ENCODE data around the gene DTNB. TPM values are rescaled to one million over a fixed set of nuclear protein-coding genes. Genes with fewer than 3 reads are reported as not detected.

The DTNB gene
- polyA plus RNA-seq, 1 experiment: 12.5 TPM

- H3K9me3 ChIP-seq (ENCODE audit: control insufficient read depth, insufficient read depth, low read length): no peaks in the 10 kb centered on the region
- POLR2A ChIA-PET: no interaction called here
- DNase-seq (ENCODE audit: low read depth, low spot score): no peak
- H3K27ac ChIP-seq (ENCODE audit: low read depth, low read length): no peak overlapping the region
- TF ChIP-seq CTCF (IDR thresholded peaks at IDR 0.05; ENCODE audit: low read depth, low read length): no peak
- CTCF ChIA-PET: interaction anchor here (0.6 kb wide), 1 partner anchor 112 kb away, joined by 10 read pairs; no protein-coding TSS in a partner anchor
- H3K27me3 ChIP-seq (ENCODE audit: control insufficient read depth, insufficient read depth, low read length): peaks cover 9% of the 10 kb centered on the region
- no peak overlapping the region for H3K4me3 ChIP-seq (ENCODE audit: low read depth, low read length)
Measured at GRCh38 chr2:25692737-25693445, 19.5 kb upstream of the DTNB start.

DNA sequence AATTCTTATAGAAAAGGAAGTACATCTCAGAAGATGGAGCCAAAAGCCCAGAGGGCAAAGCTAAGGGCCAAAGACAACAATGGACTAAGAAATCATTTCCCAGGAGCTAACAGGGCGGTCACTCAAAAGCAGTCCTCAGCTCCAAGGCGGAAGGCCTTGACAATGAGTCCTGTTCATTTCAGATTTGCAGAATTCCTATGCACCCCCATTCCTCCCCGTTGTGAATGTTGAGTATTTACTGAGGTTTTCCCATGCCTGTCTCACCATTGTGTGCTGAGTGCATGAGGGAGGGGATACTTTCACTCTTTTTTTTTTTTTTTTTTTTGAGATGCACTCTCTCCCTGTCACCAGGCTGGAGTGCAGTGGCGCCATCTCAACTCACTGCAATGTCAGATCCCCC lies 18.8 kb upstream of the DTNB start:
- TF ChIP-seq CTCF (IDR thresholded peaks at IDR 0.05; ENCODE audit: low read depth, low read length): no peak
- Histone ChIP-seq H3K4me3 (ENCODE audit: low read depth, low read length) (no peak overlapping the region), H3K27ac (ENCODE audit: low read depth, low read length) (no peak overlapping the region), H3K27me3 (ENCODE audit: control insufficient read depth, insufficient read depth, low read length) (peaks cover 6% of the 10 kb centered on the region), H3K9me3 (ENCODE audit: control insufficient read depth, insufficient read depth, low read length) (no peaks in the 10 kb centered on the region)
- no peak for DNase-seq (ENCODE audit: low read depth, low spot score)
- ChIA-PET CTCF (interaction anchor here (0.6 to 1.8 kb wide), 3 partner anchors 8 to 112 kb away, joined by 3 to 17 read pairs (median 10); no protein-coding TSS in a partner anchor), POLR2A (interaction anchor here (0.6 kb wide), 1 partner anchor 39 kb away, joined by 3 read pairs; no protein-coding TSS in a partner anchor)

- peaks cover 10% of the 10 kb centered on the region for H3K27me3 ChIP-seq (ENCODE audit: control insufficient read depth, insufficient read depth, low read length)
- no peaks in the 10 kb centered on the region for H3K9me3 ChIP-seq (ENCODE audit: control insufficient read depth, insufficient read depth, low read length)
- H3K27ac ChIP-seq (ENCODE audit: low read depth, low read length): no peak overlapping the region
- ChIA-PET POLR2A (interaction anchor here (0.7 kb wide), 1 partner anchor 9 kb away, joined by 3 read pairs; no protein-coding TSS in a partner anchor), CTCF (interaction anchor here (0.6 to 1.2 kb wide), 2 partner anchors 25 to 233 kb away, joined by 3 to 5 read pairs; no protein-coding TSS in a partner anchor)
- DNase-seq (ENCODE audit: low read depth, low spot score): no peak
- no peak overlapping the region for H3K4me3 ChIP-seq (ENCODE audit: low read depth, low read length)
- no peak for TF ChIP-seq CTCF (IDR thresholded peaks at IDR 0.05; ENCODE audit: low read depth, low read length)
Measured at GRCh38 chr2:25690058-25690457, 16.7 kb upstream of the DTNB start.

GRCh38 chr2:25688236-25688635 lies 14.9 kb upstream of the DTNB start:
- H3K27me3 ChIP-seq (ENCODE audit: control insufficient read depth, insufficient read depth, low read length): peaks cover 11% of the 10 kb centered on the region
- POLR2A ChIA-PET: no interaction called here
- TF ChIP-seq CTCF (IDR thresholded peaks at IDR 0.05; ENCODE audit: low read depth, low read length): no peak
- H3K9me3 ChIP-seq (ENCODE audit: control insufficient read depth, insufficient read depth, low read length): no peaks in the 10 kb centered on the region
- CTCF ChIA-PET: no interaction called here
- H3K27ac ChIP-seq (ENCODE audit: low read depth, low read length): no peak overlapping the region
- no peak overlapping the region for H3K4me3 ChIP-seq (ENCODE audit: low read depth, low read length)
- DNase-seq (ENCODE audit: low read depth, low spot score): no peak

GRCh38 chr2:25685741-25686140 lies 12.4 kb upstream of the DTNB start:
- no peak for DNase-seq (ENCODE audit: low read depth, low spot score)
- H3K4me3 ChIP-seq (ENCODE audit: low read depth, low read length): no peak overlapping the region
- ChIA-PET CTCF (interaction anchor here (0.6 kb wide), 1 partner anchor 16 kb away, joined by 3 read pairs; no protein-coding TSS in a partner anchor), POLR2A (no interaction called here)
- TF ChIP-seq CTCF (IDR thresholded peaks at IDR 0.05; ENCODE audit: low read depth, low read length): no peak
- no peaks in the 10 kb centered on the region for H3K9me3 ChIP-seq (ENCODE audit: control insufficient read depth, insufficient read depth, low read length)
- H3K27me3 ChIP-seq (ENCODE audit: control insufficient read depth, insufficient read depth, low read length): peaks cover 8% of the 10 kb centered on the region
- no peak overlapping the region for H3K27ac ChIP-seq (ENCODE audit: low read depth, low read length)

All from AG04450 (cell line).